Vagina (tissue), 2 donors: ENCODE data around the gene TBC1D16. TPM values are rescaled to one million over a fixed set of nuclear protein-coding genes. Genes with fewer than 3 reads are reported as not detected.

Experiments used
- DNase-seq, 2 donors: peaks; one replicate each; pipeline ENCODE4 v3.0.0-alpha.2; 2017; ENCODE audit errors: extremely low spot score in 2 of 2
- H3K27ac ChIP-seq: fragments of 200-600 bp; sonication (generic); one replicate; pipeline ENCODE4 v1.5.1; 2019
- H3K27me3 ChIP-seq: fragments of 200-600 bp; sonication (generic); one replicate; pipeline ENCODE4 v1.5.1; 2019
- H3K36me3 ChIP-seq, 2 donors: fragments of 200-600 bp; sonication (generic); one replicate each; pipeline ENCODE4 v1.5.1; 2017 to 2019
- H3K4me1 ChIP-seq: fragments of 200-600 bp; sonication (generic); one replicate; pipeline ENCODE4 v1.5.1; 2019
- H3K4me3 ChIP-seq, 2 donors: fragments of 200-600 bp; sonication (generic); 1 replicate in 1 of 2; 2 replicates in 1 of 2; pipeline ENCODE4 v1.5.1; 2016 to 2019
- H3K9me3 ChIP-seq: fragments of 200-600 bp; sonication (generic); one replicate; pipeline ENCODE4 v1.5.1; 2019
- POLR2A ChIP-seq, 2 donors: fragments of 450-650 bp; IDR thresholded peaks; one replicate each; pipeline ENCODE4 v1.6.1; 2017; ENCODE audit warnings: antibody characterized with exemption in 2 of 2, mild to moderate bottlenecking in 2 of 2, moderate library complexity in 2 of 2
- POLR2AphosphoS5 ChIP-seq, 2 donors: sonication (generic); formaldehyde crosslinking; IDR thresholded peaks; one replicate each; pipeline ENCODE4 v1.9.0; 2017; ENCODE audit warnings: antibody characterized with exemption in 2 of 2, mild to moderate bottlenecking in 2 of 2, low read depth in 1 of 2; ENCODE audit not compliant: insufficient read depth in 1 of 2
- intact Hi-C: fragments of 100-400 bp; cut with DNase I; formaldehyde crosslinking; loops from one replicate; pipeline ENCODE4 v1.15.1; 2023
- total RNA-seq: library from RNA; depleted of rRNA; stranded (reverse); fragments of >200 nt; gene quantifications from one replicate; pipeline ENCODE4 v1.2.3, GENCODE V29; 2016
- TF ChIP-seq, protein P1 (sequence below), 3 experiments: fragments of 450-650 bp in 2 of 3; fragments of 200-600 bp in 1 of 3; sonication (generic) in 1 of 3; IDR thresholded peaks; one replicate each; pipeline ENCODE4 v1.5.1; 2017 to 2019; ENCODE audit warnings: antibody characterized with exemption in 3 of 3, mild to moderate bottlenecking in 2 of 3, moderate library complexity in 2 of 3

The TBC1D16 gene
- total RNA-seq, 1 donor from 2014 or later, result 18.2 TPM

DNA sequence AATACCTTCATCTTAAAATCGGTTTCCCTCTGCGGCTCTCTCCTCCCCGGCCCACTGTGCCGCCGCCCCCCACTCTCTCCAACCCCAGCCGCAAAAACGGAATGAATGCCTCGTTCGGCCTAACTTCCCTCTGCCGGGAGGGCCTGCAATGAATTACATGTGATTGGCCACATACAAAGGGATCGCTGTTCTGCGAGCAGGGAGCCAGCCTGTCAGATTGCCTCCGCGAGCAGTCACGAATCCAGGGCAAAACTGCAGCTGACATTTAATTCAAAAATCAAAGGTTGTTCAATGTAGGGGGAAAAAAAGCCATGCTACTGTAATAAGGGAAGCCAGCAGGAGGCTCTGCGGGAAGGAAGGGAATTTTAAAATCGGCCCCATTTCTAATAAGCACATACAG is 84.9 kb downstream of the TBC1D16 start:
- intact Hi-C loops, result no loop called here
- no peak for DNase-seq
- Histone ChIP-seq H3K4me3 (no peak overlapping the region), H3K36me3 (peaks cover 0 to 7% of the 10 kb centered on the region in 2 donors), H3K27me3 (no peaks in the 10 kb centered on the region), H3K9me3 (no peaks in the 10 kb centered on the region), H3K27ac (no peak overlapping the region), H3K4me1 (peaks cover 18% of the 10 kb centered on the region)
- TF ChIP-seq POLR2AphosphoS5 (IDR thresholded peaks at IDR 0.05; ENCODE audit: insufficient read depth in 1 of 2, low read depth in 1 of 2) (no peak), POLR2A (IDR thresholded peaks at IDR 0.05) (no peak)
- TF ChIP-seq, protein P1, sequence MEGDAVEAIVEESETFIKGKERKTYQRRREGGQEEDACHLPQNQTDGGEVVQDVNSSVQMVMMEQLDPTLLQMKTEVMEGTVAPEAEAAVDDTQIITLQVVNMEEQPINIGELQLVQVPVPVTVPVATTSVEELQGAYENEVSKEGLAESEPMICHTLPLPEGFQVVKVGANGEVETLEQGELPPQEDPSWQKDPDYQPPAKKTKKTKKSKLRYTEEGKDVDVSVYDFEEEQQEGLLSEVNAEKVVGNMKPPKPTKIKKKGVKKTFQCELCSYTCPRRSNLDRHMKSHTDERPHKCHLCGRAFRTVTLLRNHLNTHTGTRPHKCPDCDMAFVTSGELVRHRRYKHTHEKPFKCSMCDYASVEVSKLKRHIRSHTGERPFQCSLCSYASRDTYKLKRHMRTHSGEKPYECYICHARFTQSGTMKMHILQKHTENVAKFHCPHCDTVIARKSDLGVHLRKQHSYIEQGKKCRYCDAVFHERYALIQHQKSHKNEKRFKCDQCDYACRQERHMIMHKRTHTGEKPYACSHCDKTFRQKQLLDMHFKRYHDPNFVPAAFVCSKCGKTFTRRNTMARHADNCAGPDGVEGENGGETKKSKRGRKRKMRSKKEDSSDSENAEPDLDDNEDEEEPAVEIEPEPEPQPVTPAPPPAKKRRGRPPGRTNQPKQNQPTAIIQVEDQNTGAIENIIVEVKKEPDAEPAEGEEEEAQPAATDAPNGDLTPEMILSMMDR (IDR thresholded peaks at IDR 0.05), result no peak

DNA sequence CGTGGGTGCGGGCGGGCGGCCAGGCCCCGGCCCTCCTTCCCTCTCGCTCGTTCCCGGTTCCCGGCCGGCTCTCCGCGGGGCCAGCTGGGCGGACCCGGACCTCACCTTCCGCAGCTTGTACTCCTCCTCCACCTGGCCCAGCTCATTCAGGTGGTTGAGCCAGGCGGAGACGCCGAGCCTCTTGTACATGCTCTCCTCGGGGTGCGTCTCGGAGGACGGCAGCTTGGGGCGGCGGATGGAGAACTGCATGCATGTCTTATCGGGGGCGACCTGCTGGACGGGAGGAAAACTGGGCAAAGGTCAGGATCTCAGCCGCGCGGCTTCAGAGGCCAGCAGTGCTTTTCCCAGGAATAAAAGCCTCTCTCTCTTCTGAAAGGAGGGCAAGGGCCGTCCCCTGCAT is 85.4 kb downstream of the TBC1D16 start:
- peaks cover 18% of the 10 kb centered on the region for H3K4me1 ChIP-seq
- intact Hi-C loops, result no loop called here
- DNase-seq, result no peak
- H3K27ac ChIP-seq, result no peak overlapping the region
- H3K4me3 ChIP-seq, result no peak overlapping the region
- no peaks in the 10 kb centered on the region for H3K9me3 ChIP-seq
- TF ChIP-seq POLR2AphosphoS5 (IDR thresholded peaks at IDR 0.05; ENCODE audit: insufficient read depth in 1 of 2, low read depth in 1 of 2) (no peak), POLR2A (IDR thresholded peaks at IDR 0.05) (no peak)
- TF ChIP-seq, protein P1 (IDR thresholded peaks at IDR 0.05), result no peak
- H3K36me3 ChIP-seq, result peaks cover 0 to 7% of the 10 kb centered on the region in 2 donors
- no peaks in the 10 kb centered on the region for H3K27me3 ChIP-seq

DNA sequence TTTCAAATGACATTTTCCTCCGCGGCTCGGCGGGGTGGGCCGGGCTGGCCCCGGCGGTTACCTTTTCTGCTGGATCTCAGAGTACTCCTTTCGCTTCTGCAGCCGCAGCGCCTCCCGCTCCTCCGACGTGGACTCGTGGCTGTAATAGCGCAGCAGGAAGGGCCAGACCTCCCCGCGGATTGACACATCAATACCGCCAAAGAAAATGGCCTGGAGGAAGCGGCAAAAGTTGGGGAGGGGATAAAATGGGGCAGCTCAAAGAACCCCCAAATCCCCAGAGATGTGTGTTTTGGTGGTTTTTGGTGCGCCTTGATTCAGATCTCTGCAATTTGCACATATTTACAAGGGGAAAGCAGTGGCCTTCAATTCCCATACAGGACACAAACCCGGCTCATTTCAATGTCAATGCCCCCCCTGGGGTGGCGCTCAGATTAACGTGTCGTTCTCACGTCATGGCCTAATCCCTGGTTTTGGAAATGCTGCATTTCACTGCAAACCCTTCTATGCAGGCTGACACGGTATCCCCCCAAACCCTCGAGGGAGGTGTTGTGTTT is 85.9 kb downstream of the TBC1D16 start:
- no peaks in the 10 kb centered on the region for H3K27me3 ChIP-seq
- H3K27ac ChIP-seq, result no peak overlapping the region
- H3K4me1 ChIP-seq, result peaks cover 18% of the 10 kb centered on the region
- H3K36me3 ChIP-seq, result peaks cover 0 to 7% of the 10 kb centered on the region in 2 donors
- no peak for DNase-seq
- H3K9me3 ChIP-seq, result no peaks in the 10 kb centered on the region
- no peak overlapping the region for H3K4me3 ChIP-seq
- intact Hi-C loops, result no loop called here
- TF ChIP-seq POLR2A (IDR thresholded peaks at IDR 0.05) (no peak), POLR2AphosphoS5 (IDR thresholded peaks at IDR 0.05; ENCODE audit: insufficient read depth in 1 of 2, low read depth in 1 of 2) (no peak)
- TF ChIP-seq, protein P1 (IDR thresholded peaks at IDR 0.05), result no peak

DNA sequence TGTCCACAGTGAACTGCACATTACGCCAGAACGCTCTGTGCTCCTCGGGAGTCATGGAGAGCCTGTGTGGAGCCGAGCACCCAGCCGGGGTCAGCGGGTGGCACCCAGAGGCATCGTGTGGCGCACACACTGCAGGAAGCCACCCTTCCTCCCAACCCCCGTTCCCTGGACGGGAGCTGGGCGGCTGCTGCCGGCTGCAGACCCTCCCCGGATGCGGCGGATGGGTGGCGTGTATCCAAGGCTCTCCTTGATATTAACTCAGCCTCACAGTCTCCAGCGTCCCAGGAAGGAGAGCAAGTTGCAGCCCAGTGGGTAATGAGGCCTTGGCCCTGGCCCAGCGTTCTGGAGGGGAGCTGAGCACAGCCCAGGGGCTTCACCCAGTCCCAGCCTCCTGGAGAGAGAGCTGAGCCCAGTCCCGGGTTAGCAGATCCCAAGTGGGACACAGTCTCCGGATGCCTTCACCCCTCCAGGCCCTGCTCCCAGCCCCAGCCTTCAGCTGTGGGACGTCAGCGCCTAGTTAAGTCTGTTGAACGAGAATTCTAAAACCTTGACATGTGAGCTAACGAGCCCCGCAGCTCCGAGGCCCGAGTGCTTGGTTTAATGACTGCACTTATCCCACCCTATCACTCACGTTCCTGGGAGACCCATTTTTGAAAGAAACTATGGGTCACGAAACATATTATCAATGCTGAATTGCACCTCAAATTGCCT is 86.6 kb downstream of the TBC1D16 start:
- no peak overlapping the region for H3K4me3 ChIP-seq
- H3K27me3 ChIP-seq, result no peaks in the 10 kb centered on the region
- H3K9me3 ChIP-seq, result no peaks in the 10 kb centered on the region
- H3K36me3 ChIP-seq, result peaks cover 0 to 12% of the 10 kb centered on the region in 2 donors
- no peak overlapping the region for H3K27ac ChIP-seq
- intact Hi-C loops, result no loop called here
- no peak for DNase-seq
- peaks cover 18% of the 10 kb centered on the region for H3K4me1 ChIP-seq
- TF ChIP-seq POLR2AphosphoS5 (IDR thresholded peaks at IDR 0.05; ENCODE audit: insufficient read depth in 1 of 2, low read depth in 1 of 2), result no peak
- TF ChIP-seq POLR2A (IDR thresholded peaks at IDR 0.05), result no peak
- TF ChIP-seq, protein P1 (IDR thresholded peaks at IDR 0.05), result no peak

DNA sequence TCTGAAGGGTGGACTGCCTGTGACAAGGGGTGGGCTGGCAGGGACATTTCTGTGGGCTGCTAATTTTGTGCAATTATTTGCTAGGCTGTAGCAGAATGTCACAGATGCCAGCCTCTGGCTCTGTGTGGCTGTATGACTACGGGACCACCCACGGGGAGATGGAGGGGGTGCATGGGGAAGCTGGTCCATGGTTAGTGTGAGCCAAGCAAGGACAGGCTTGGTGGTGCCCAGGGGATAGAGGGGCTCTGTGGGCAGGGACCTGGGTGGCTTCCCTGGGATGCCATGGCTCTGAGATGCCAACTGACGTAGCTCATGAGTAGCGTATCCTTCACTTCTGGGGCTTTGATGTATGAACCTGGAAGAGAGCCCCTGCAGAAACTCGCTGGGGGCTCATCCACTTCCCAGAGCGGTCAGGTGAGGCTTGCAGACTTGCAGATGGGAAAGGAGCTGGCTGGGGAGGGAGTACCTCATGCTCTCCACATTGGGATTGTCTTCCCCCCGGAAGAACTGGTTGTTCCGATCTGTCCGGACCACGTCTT is 87.2 kb downstream of the TBC1D16 start:
- intact Hi-C loops, result no loop called here
- DNase-seq, result no peak
- TF ChIP-seq, protein P1 (IDR thresholded peaks at IDR 0.05), result no peak
- H3K27ac ChIP-seq, result no peak overlapping the region
- H3K27me3 ChIP-seq, result no peaks in the 10 kb centered on the region
- H3K36me3 ChIP-seq, result peaks cover 0 to 16% of the 10 kb centered on the region in 2 donors
- no peaks in the 10 kb centered on the region for H3K9me3 ChIP-seq
- peaks cover 18% of the 10 kb centered on the region for H3K4me1 ChIP-seq
- H3K4me3 ChIP-seq, result no peak overlapping the region
